Kidney (tissue), 14 donors: ENCODE data around the gene MAFG. TPM values are rescaled to one million over a fixed set of nuclear protein-coding genes. Genes with fewer than 3 reads are reported as not detected.

ENCODE experiments used
- DNase-seq, 5 donors: peaks; one replicate each; pipeline ENCODE4 v3.0.0-alpha.2; 2013 to 2020
- FAIRE-seq: peaks from 2 replicates; lab custom pipeline; 2012; peaks lifted over from hg19 to GRCh38; lab: Jason Lieb, UNC
- H3K27ac ChIP-seq, 2 donors: one replicate each; pipeline ENCODE4 v1.7.0; 2013; ENCODE audit warnings: low read depth in 2 of 2, low read length in 2 of 2, inconsistent platforms in 1 of 2
- H3K27me3 ChIP-seq: one replicate; pipeline ENCODE4 v1.7.1; 2013; ENCODE audit warnings: low read length, inconsistent platforms; ENCODE audit not compliant: control insufficient read depth, insufficient read depth
- H3K36me3 ChIP-seq, 3 donors: one replicate each; pipeline versions ENCODE4 v1.7.0 to v1.7.1; 2013; ENCODE audit warnings: low read length in 3 of 3, control low read depth in 1 of 3, inconsistent platforms in 1 of 3; ENCODE audit not compliant: insufficient read depth in 3 of 3, control insufficient read depth in 2 of 3
- H3K4me1 ChIP-seq, 3 donors: one replicate each; pipeline versions ENCODE4 v1.7.0 to v1.7.1; 2013; ENCODE audit warnings: low read length in 3 of 3, inconsistent platforms in 1 of 3, low read depth in 1 of 3; ENCODE audit not compliant: control insufficient read depth in 2 of 3, insufficient read depth in 2 of 3
- H3K4me3 ChIP-seq, 3 donors: one replicate each; pipeline versions ENCODE4 v1.7.0 to v1.8.1; 2013; ENCODE audit warnings: low read length in 3 of 3, control low read depth in 1 of 3, inconsistent platforms in 1 of 3
- H3K9ac ChIP-seq, 3 donors: one replicate each; pipeline versions ENCODE4 v1.7.0 to v1.7.1; 2013; ENCODE audit warnings: low read length in 3 of 3, control low read depth in 1 of 3, inconsistent platforms in 1 of 3
- H3K9me3 ChIP-seq, 3 donors: one replicate each; pipeline versions ENCODE4 v1.7.0 to v1.7.1; 2013; ENCODE audit warnings: low read length in 3 of 3, control low read depth in 1 of 3, inconsistent platforms in 1 of 3; ENCODE audit not compliant: control insufficient read depth in 2 of 3, insufficient read depth in 1 of 3
- intact Hi-C: fragments of 100-400 bp; cut with DNase I; formaldehyde crosslinking; loops from one replicate; pipeline ENCODE4 v1.11.1; 2022
- polyA plus RNA-seq: library from polyadenylated mRNA; stranded (reverse); fragments of 350-450 nt; fragmentation: Illumina TruSeq; extraction: RNeasy Lipid Tissue Mini Kit (QIAGEN cat#74804); gene quantifications from one replicate; pipeline ENCODE4 v1.2.3, GENCODE V29; 2014; ENCODE audit warnings: low read depth, low replicate concordance; ENCODE audit not compliant: insufficient read depth
- total RNA-seq: library from RNA; stranded (reverse); fragmentation: NEBNext Ultra II Directional; extraction: Animal tissue kit (Norgen Biotek cat#: 25700); gene quantifications from one replicate; pipeline ENCODE4 v1.2.1, GENCODE V29; 2021
- TF ChIP-seq, protein P1 (sequence below): IDR thresholded peaks from 3 replicates; pipeline ENCODE4 v1.5.1; 2012; ENCODE audit warnings: mild to moderate bottlenecking, moderate library complexity, borderline replicate concordance; ENCODE audit not compliant: insufficient read depth; ENCODE audit errors: extremely low read depth
- donor health status: control.
- donor health status: control.
- donor health status: control.
- donor health status: control.
- donor health status: control.
- donor health status: DM: yes; HTN: yes; CAD: no.
- donor health status: Normal renal cell carcinoma (clear cell type).

MAFG gene
- total and polyA plus RNA-seq, 2 donors from 2014 or later = 8.3 to 18.2 TPM

DNA sequence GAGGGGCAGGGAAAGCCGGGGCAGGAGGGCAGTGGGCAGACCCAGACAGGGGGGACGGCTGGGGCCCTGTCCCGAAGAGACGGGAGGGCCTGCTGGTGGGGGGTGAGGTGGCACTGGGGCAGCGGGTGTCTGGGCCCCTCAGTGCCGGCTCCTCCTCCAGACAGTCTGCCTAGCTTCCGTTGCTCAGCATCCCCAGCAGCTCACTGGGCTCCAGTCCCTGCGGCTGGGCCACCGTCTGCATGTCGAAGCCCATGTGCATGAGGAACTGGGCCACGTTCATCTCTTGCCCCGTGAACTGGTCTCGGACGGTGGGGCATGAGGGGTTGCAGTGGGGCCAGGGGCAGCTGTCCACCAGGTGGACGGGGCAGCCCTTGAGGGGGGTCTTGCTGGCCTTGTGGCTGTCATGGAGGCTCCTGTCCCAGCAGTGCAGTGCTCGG lies 25.3 kb upstream of the MAFG start:
- Histone ChIP-seq H3K9ac (no peak overlapping the region), H3K27ac (no peak overlapping the region), H3K4me3 (no peak overlapping the region), H3K27me3 (no peaks in the 10 kb centered on the region), H3K4me1 (no peaks in the 10 kb centered on the region), H3K36me3 (no peaks in the 10 kb centered on the region), H3K9me3 (no peaks in the 10 kb centered on the region)
- intact Hi-C loops = no loop called here
- DNase-seq (no peak), FAIRE-seq (no peak)
- TF ChIP-seq, protein P1, sequence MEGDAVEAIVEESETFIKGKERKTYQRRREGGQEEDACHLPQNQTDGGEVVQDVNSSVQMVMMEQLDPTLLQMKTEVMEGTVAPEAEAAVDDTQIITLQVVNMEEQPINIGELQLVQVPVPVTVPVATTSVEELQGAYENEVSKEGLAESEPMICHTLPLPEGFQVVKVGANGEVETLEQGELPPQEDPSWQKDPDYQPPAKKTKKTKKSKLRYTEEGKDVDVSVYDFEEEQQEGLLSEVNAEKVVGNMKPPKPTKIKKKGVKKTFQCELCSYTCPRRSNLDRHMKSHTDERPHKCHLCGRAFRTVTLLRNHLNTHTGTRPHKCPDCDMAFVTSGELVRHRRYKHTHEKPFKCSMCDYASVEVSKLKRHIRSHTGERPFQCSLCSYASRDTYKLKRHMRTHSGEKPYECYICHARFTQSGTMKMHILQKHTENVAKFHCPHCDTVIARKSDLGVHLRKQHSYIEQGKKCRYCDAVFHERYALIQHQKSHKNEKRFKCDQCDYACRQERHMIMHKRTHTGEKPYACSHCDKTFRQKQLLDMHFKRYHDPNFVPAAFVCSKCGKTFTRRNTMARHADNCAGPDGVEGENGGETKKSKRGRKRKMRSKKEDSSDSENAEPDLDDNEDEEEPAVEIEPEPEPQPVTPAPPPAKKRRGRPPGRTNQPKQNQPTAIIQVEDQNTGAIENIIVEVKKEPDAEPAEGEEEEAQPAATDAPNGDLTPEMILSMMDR = no peak

DNA sequence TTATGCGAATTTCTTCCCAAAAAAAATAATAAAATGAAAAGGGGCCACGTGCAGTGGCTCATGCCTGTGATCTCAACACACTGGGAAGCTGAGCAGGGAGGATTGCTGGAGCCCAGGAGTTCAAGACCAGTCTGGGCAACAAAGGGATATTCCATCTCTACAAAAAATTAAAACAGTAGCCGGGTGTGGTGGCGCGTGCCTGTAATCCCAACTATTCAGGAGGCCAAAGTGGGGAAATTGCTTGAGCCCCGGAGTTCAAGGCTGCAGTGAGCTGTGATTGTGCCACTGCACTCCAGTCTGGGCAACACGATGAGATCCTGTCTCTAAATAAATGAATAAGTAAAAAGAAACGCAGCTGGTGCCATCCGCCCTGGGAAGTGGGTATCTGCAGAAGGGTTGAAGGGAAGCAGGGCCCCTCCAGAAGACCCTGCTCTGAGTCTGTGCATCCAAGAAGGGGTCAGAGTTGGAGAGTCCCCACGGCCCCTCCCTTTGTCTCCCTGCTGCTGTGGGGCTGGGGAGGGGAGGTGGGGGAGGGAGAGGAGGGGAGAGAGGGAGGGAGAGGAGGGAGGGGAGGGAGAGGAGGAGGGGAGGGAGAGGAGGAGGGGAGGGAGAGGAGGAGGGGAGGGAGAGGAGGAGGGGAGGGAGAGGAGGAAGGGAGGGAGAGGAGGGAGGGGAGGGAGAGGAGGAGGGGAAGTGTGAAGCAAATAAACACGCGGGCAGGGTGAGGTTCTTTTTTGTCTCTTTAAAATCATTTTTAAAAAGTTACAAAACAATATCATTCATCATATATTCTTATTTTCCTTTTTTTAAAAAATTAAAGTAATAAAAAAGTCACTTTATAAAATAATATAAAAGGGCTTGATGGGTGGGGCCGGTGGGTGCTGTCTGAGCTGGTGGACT lies 24.5 kb upstream of the MAFG start:
- H3K4me1 ChIP-seq = no peaks in the 10 kb centered on the region
- no peaks in the 10 kb centered on the region for H3K27me3 ChIP-seq
- DNase-seq = no peak
- H3K4me3 ChIP-seq = no peak overlapping the region
- H3K9ac ChIP-seq = no peak overlapping the region
- H3K27ac ChIP-seq = no peak overlapping the region
- H3K36me3 ChIP-seq = no peaks in the 10 kb centered on the region
- no peak for FAIRE-seq
- no peaks in the 10 kb centered on the region for H3K9me3 ChIP-seq
- TF ChIP-seq, protein P1 = no peak
- intact Hi-C loops = no loop called here

DNA sequence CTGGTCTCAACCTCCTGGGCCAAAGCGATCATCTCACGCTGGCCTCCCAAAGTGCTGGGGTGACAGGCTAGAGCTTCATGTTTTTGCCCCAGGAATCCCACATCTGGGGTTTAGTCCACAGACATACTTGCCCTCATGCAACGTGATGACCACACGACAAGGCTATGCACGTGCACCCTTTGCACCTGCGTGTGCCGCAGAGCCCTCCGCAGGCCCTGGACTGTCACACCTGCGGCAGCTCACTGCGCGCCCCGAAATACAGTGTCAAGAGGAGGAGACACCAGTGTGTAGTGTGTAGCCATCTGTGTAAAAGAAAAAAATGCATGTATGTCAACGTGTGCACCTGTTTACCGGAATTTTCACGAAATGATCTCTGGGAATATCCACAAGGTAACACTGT lies 23.0 kb upstream of the MAFG start:
- intact Hi-C loops = no loop called here
- Histone ChIP-seq H3K4me3 (no peak overlapping the region), H3K9me3 (no peaks in the 10 kb centered on the region), H3K9ac (no peak overlapping the region), H3K27ac (no peak overlapping the region), H3K27me3 (no peaks in the 10 kb centered on the region), H3K36me3 (no peaks in the 10 kb centered on the region), H3K4me1 (no peaks in the 10 kb centered on the region)
- FAIRE-seq = no peak
- TF ChIP-seq, protein P1 = no peak
- DNase-seq = no peak
